ENCODE data around the gene ADISSP.

- TF ChIP-seq CTCF (IDR thresholded peaks at IDR 0.05) (no peak), EZH2 (IDR thresholded peaks at IDR 0.05; ENCODE audit: borderline replicate concordance, insufficient read depth, low read depth, low read length, poor library complexity, severe bottlenecking) (no peak)
Observed at GRCh38 chr20:3748073-3748472, 19.5 kb downstream of the ADISSP start.

Data from B cell (primary cell).